Measurements from ENCODE around the gene AK1.

DNA sequence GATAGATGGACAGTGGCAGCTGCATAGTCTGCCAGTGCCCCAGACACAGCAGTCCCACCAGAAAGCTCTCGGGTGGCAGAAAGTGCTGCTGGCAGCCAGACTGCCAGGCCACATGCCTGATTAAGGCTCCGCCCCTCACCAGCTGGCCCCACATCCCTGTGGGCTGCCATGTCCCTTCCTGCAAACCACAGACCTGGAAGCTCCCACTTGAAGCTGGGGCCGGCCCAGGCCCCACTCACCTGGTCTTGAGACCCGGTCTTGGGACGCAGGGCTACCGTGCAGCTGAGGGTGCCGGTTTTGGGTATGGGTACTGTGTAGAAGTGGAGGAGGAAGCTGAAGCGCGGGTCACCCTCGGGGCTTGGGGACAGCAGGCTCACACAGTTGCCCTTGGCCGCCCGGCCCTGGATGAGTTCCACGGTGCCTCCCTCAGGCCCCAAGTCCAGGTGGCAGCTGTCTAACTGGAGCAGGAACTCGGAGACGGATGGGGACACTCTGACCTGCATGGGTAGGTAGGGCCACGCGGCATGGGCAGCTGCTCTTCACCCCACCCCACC is 59.5 kb downstream of the AK1 start:
- TF ChIP-seq, protein P1, sequence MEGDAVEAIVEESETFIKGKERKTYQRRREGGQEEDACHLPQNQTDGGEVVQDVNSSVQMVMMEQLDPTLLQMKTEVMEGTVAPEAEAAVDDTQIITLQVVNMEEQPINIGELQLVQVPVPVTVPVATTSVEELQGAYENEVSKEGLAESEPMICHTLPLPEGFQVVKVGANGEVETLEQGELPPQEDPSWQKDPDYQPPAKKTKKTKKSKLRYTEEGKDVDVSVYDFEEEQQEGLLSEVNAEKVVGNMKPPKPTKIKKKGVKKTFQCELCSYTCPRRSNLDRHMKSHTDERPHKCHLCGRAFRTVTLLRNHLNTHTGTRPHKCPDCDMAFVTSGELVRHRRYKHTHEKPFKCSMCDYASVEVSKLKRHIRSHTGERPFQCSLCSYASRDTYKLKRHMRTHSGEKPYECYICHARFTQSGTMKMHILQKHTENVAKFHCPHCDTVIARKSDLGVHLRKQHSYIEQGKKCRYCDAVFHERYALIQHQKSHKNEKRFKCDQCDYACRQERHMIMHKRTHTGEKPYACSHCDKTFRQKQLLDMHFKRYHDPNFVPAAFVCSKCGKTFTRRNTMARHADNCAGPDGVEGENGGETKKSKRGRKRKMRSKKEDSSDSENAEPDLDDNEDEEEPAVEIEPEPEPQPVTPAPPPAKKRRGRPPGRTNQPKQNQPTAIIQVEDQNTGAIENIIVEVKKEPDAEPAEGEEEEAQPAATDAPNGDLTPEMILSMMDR (IDR thresholded peaks at IDR 0.05), result no peak
- TF ChIP-seq POLR2AphosphoS5 (IDR thresholded peaks at IDR 0.05), result no peak
- TF ChIP-seq POLR2A (IDR thresholded peaks at IDR 0.05), result no peak
